Stomach (tissue), 9 donors: Measurements from ENCODE around the gene PHF21A. TPM values are rescaled to one million over a fixed set of nuclear protein-coding genes. Genes with fewer than 3 reads are reported as not detected.
A peak's percentile ranks its signal among the peaks of the same experiment; 100 is the strongest.

Experiments used
- DNase-seq, 2 donors: peaks; one replicate each; pipeline versions ENCODE4 v3.0.0 to v3.0.0-alpha.2; 2013 to 2019
- H3K27ac ChIP-seq, 5 donors: fragments of 200-600 bp in 4 of 5; sonication (generic) in 4 of 5; one replicate each; pipeline ENCODE4 v1.5.1; 2013 to 2019; ENCODE audit warnings: mild to moderate bottlenecking in 1 of 5, moderate library complexity in 1 of 5
- H3K27me3 ChIP-seq, 3 donors: fragments of 200-600 bp; sonication (generic); one replicate each; pipeline ENCODE4 v1.5.1; 2017 to 2019; ENCODE audit warnings: mixed run types in 1 of 3
- H3K36me3 ChIP-seq, 4 donors: fragments of 200-600 bp; sonication (generic); 1 replicate in 3 of 4; 2 replicates in 1 of 4; pipeline ENCODE4 v1.5.1; 2016 to 2019
- H3K4me1 ChIP-seq, 4 donors: fragments of 200-600 bp; sonication (generic); one replicate each; pipeline ENCODE4 v1.5.1; 2016 to 2019
- H3K4me3 ChIP-seq, 4 donors: fragments of 200-600 bp; sonication (generic) in 3 of 4; one replicate each; pipeline ENCODE4 v1.5.1; 2016 to 2019; ENCODE audit warnings: mild to moderate bottlenecking in 1 of 4
- H3K9me3 ChIP-seq, 4 donors: fragments of 200-600 bp; sonication (generic); one replicate each; pipeline ENCODE4 v1.5.1; 2016 to 2019
- EP300 ChIP-seq: sonication (generic); formaldehyde crosslinking; IDR thresholded peaks from one replicate; pipeline ENCODE4 v1.6.1; 2017; ENCODE audit warnings: antibody characterized with exemption
- POLR2A ChIP-seq, 4 donors: fragments of 450-650 bp; IDR thresholded peaks; one replicate each; pipeline ENCODE4 v1.6.1; 2016; ENCODE audit warnings: antibody characterized with exemption in 4 of 4, control low read depth in 2 of 4, mild to moderate bottlenecking in 1 of 4, moderate library complexity in 1 of 4
- POLR2AphosphoS5 ChIP-seq, 3 donors: sonication (generic); formaldehyde crosslinking; IDR thresholded peaks; one replicate each; pipeline ENCODE4 v1.6.1; 2016; ENCODE audit warnings: antibody characterized with exemption in 3 of 3
- WGBS, 5 donors: extraction: QIAGEN DNeasy Blood & Tissue Kit in 3 of 5; methylation state at CpG; one replicate each; pipeline versions ENCODE4 v1.1.5 to v1.1.7; 2013 to 2018; 5-methylcytosine and 5-hydroxymethylcytosine counted together
- intact Hi-C: fragments of 100-400 bp; cut with DNase I; formaldehyde crosslinking; loops from one replicate; pipeline ENCODE4 v1.15.1; 2023; ENCODE audit warnings: low total_unique reads
- polyA plus RNA-seq, 3 donors: library from polyadenylated mRNA; stranded (reverse); fragments of 200-250 nt; gene quantifications; one replicate each; pipeline ENCODE4 v1.2.3, GENCODE V29; 2013
- total RNA-seq, 5 donors: library from RNA; depleted of rRNA; stranded (reverse); fragments of >200 nt; gene quantifications; one replicate each; pipeline versions ENCODE4 v1.1.0 to v1.2.3, GENCODE V29; 2014 to 2016
- TF ChIP-seq, protein P1 (sequence below), 7 experiments: fragments of 450-650 bp in 4 of 7; fragments of 200-600 bp in 3 of 7; sonication (generic) in 3 of 7; IDR thresholded peaks; one replicate each; pipeline ENCODE4 v1.5.1; 2016 to 2019; ENCODE audit warnings: antibody characterized with exemption in 7 of 7, control low read depth in 2 of 7, mild to moderate bottlenecking in 1 of 7
- donor health status: healthy with polysubstance abuse.
- donor health status: Bipolar disorder and iron deficiency.
- donor health status: healthy.

The PHF21A gene
- total and polyA plus RNA-seq, 8 donors: 6.1 to 67.0 (median 18.6) TPM

DNA sequence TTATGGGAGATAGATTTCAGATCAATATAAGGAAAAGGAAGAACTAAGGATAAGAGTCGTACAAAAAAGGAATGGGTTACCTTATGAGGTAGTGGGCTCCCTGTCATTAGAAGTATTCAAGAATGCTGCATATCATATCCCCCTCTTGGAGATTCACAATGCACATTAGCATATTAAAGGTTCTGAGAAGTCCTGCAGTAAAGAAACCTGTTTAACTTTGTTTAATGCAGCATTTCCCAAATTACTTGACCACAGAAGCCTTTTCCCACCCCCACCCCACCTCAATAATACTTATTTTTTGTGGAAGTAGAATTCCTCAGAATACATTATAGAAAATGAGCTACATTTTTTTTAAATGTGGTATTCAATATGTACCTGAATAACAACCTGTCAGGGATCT is 30.9 kb downstream of the PHF21A start:
- TF ChIP-seq, protein P1, sequence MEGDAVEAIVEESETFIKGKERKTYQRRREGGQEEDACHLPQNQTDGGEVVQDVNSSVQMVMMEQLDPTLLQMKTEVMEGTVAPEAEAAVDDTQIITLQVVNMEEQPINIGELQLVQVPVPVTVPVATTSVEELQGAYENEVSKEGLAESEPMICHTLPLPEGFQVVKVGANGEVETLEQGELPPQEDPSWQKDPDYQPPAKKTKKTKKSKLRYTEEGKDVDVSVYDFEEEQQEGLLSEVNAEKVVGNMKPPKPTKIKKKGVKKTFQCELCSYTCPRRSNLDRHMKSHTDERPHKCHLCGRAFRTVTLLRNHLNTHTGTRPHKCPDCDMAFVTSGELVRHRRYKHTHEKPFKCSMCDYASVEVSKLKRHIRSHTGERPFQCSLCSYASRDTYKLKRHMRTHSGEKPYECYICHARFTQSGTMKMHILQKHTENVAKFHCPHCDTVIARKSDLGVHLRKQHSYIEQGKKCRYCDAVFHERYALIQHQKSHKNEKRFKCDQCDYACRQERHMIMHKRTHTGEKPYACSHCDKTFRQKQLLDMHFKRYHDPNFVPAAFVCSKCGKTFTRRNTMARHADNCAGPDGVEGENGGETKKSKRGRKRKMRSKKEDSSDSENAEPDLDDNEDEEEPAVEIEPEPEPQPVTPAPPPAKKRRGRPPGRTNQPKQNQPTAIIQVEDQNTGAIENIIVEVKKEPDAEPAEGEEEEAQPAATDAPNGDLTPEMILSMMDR (IDR thresholded peaks at IDR 0.05): no peak
- TF ChIP-seq EP300: no peak
- TF ChIP-seq POLR2AphosphoS5 (IDR thresholded peaks at IDR 0.05): no peak
- TF ChIP-seq POLR2A (IDR thresholded peaks at IDR 0.05): no peak
- no peak for DNase-seq
- WGBS, 5 donors: 89 to 94% (median 92%) methylated on average over 1 of the region's 1 CpG
- Histone ChIP-seq H3K27ac (no peak overlapping the region), H3K4me3 (no peak overlapping the region), H3K27me3 (no peaks in the 10 kb centered on the region), H3K36me3 (peaks cover 0 to 26% (median 25%) of the 10 kb centered on the region in 4 donors), H3K9me3 (no peaks in the 10 kb centered on the region), H3K4me1 (no peaks in the 10 kb centered on the region)
- intact Hi-C loops: no loop called here

DNA sequence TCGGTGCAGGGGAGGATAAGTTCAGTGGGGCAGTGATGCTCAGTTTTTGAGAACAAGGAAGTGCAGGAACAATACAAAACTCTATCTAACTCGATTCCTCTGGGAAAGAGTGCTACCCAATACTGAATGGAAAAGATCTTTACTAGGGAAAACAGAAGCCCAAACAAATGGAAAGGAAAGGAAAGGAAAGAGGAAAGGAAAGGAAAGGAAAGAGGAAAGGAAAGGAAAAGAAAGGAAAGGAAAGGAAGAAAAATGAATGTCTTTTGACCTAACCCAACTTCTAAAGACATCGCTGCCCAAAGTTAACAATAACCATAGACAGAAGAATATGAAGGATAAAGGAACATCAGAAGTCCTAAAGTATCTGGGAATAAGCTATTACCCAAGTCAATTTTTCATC is 41.6 kb downstream of the PHF21A start:
- H3K27me3 ChIP-seq: no peaks in the 10 kb centered on the region

DNA sequence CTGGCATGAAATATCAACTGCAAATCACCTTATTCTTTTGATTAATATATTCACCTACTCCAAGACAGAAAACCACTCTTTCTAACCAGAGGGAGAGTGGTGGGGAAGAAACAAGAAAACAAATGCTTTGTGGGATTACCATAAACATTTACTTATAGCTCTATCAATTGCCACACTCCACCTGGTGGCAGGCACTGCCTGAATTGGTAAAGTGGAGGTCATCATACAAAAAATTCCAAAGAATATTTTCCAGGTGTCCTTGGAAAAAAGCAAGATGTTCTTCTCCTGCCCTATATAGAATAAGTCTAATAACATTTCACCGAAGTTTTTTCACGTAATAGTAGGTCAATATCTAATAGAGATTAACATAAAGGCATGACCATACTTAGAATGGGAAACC is 45.3 kb downstream of the PHF21A start:
- no peak for DNase-seq
- Histone ChIP-seq H3K27me3 (no peaks in the 10 kb centered on the region), H3K4me3 (no peak overlapping the region), H3K36me3 (peaks cover 0 to 39% (median 27%) of the 10 kb centered on the region in 4 donors), H3K4me1 (peaks cover 3 to 38% (median 15%) of the 10 kb centered on the region in 4 donors), H3K27ac (peak overlapping the region in 2 of 5 donors; percentile 23 to 27), H3K9me3 (no peaks in the 10 kb centered on the region)
- no peak for TF ChIP-seq EP300
- TF ChIP-seq, protein P1 (IDR thresholded peaks at IDR 0.05): no peak
- TF ChIP-seq POLR2A (IDR thresholded peaks at IDR 0.05): no peak
- TF ChIP-seq POLR2AphosphoS5 (IDR thresholded peaks at IDR 0.05): no peak
- WGBS, 5 donors: 86 to 95% (median 93%) methylated on average over 2 of the region's 2 CpGs
- intact Hi-C loops: no loop called here

More for the DNA sequence above, 41.6 kb downstream of the PHF21A start:
- no peak overlapping the region for H3K4me3 ChIP-seq
- H3K4me1 ChIP-seq: peaks cover 0 to 18% (median 6%) of the 10 kb centered on the region in 4 donors
- H3K36me3 ChIP-seq: peaks cover 0 to 63% (median 53%) of the 10 kb centered on the region in 4 donors
- no peaks in the 10 kb centered on the region for H3K9me3 ChIP-seq
- no peak overlapping the region for H3K27ac ChIP-seq
- TF ChIP-seq POLR2AphosphoS5 (IDR thresholded peaks at IDR 0.05) (no peak), EP300 (no peak), POLR2A (IDR thresholded peaks at IDR 0.05) (no peak)
- TF ChIP-seq, protein P1 (IDR thresholded peaks at IDR 0.05): no peak
- intact Hi-C loops: no loop called here
- DNase-seq: no peak
- WGBS, 5 donors: 87 to 95% (median 92%) methylated on average over 3 of the region's 3 CpGs

DNA sequence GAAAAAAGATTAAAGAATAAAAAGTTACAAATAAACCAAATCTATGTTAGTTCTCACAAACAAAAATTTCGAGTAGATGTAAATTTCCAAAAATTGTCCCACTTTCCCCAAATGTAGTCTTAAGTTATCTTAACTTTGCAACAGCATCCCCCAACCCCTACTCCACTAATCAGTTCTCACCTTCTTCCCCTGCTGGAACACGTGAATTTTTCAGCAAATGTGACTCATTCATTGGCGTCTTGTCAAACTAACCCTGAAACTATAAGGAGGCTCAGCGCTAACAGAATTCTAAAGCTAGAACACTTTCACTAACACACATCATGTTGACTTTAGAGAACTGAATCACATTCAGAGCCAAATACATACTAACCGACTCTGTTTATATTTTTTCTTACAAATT is 46.1 kb downstream of the PHF21A start:
- no peaks in the 10 kb centered on the region for H3K27me3 ChIP-seq
- TF ChIP-seq, protein P1 (IDR thresholded peaks at IDR 0.05): no peak
- no peak for TF ChIP-seq EP300
- TF ChIP-seq POLR2A (IDR thresholded peaks at IDR 0.05): no peak
- TF ChIP-seq POLR2AphosphoS5 (IDR thresholded peaks at IDR 0.05): peak in 1 of 3 donors; percentile 40
- H3K4me1 ChIP-seq: peaks cover 3 to 40% (median 16%) of the 10 kb centered on the region in 4 donors
- peak in 1 of 2 donors; percentile 72 for DNase-seq
- peaks cover 0 to 33% (median 23%) of the 10 kb centered on the region in 4 donors for H3K36me3 ChIP-seq
- H3K27ac ChIP-seq: peak overlapping the region in 3 of 5 donors; percentile 23 to 35 (median 27)
- H3K4me3 ChIP-seq: no peak overlapping the region
- intact Hi-C loops: no loop called here
- WGBS, 5 donors: 23 to 39% (median 30%) methylated on average over 5 of the region's 5 CpGs
- no peaks in the 10 kb centered on the region for H3K9me3 ChIP-seq
